PC-3 (cell line): Measurements from ENCODE around the gene POLR3E. TPM values are rescaled to one million over a fixed set of nuclear protein-coding genes. Genes with fewer than 3 reads are reported as not detected.

Experiments used
- ATAC-seq: fragments of 200-7000 bp; cut with Tn5 transposase; 2 replicates; pipeline ENCODE4 v1.9.1; 2020; ENCODE audit warnings: mild to moderate bottlenecking, moderate library complexity
- BruUV-seq: library from RNA; stranded (reverse); fragments of 400-500 nt; replicated peaks from 2 replicates; lab custom pipeline; 2021; lab: Mats Ljungman, UMichigan
- CTCF ChIA-PET: fragments of 300-600 bp; sonication (Branson Sonifier 250); formaldehyde crosslinking; loops from one replicate; lab custom pipeline; 2022; ENCODE audit warnings: antibody characterized with exemption; lab: Charles Lee
- POLR2A ChIA-PET: fragments of 300-600 bp; sonication (Branson Sonifier 250); formaldehyde crosslinking; loops from one replicate; lab custom pipeline; 2022; ENCODE audit warnings: antibody characterized with exemption; ENCODE audit not compliant: unreplicated experiment; lab: Charles Lee
- DNase-seq: peaks from one replicate; pipeline ENCODE4 v3.0.0-alpha.2; 2015
- H2AFZ ChIP-seq: fragments of 300-600 bp; sonication (generic); 2 replicates; pipeline ENCODE4 v1.6.0; 2016; ENCODE audit warnings: antibody characterized with exemption, low read length
- H3F3A ChIP-seq: fragments of 300-600 bp; sonication (generic); one replicate; pipeline ENCODE4 v1.6.0; 2017; ENCODE audit warnings: antibody characterized with exemption, low read length, control low read depth, mild to moderate bottlenecking; ENCODE audit not compliant: unreplicated experiment
- H3K27ac ChIP-seq: fragments of 300-600 bp; sonication (generic); 2 replicates; pipeline ENCODE4 v1.5.1; 2016; ENCODE audit warnings: mild to moderate bottlenecking, low read length
- H3K27me3 ChIP-seq: fragments of 300-600 bp; sonication (generic); 2 replicates; pipeline ENCODE4 v1.6.1; 2016; ENCODE audit warnings: low read length, mixed read lengths
- H3K36me3 ChIP-seq: fragments of 300-600 bp; sonication (generic); 2 replicates; pipeline ENCODE4 v1.6.1; 2016; ENCODE audit warnings: low read depth, mixed run types, low read length, mixed read lengths
- H3K4me1 ChIP-seq: fragments of 300-600 bp; sonication (generic); 2 replicates; pipeline ENCODE4 v1.5.1; 2016; ENCODE audit warnings: low read length; ENCODE audit not compliant: insufficient read depth
- H3K4me2 ChIP-seq: fragments of 300-600 bp; sonication (generic); 2 replicates; pipeline ENCODE4 v1.6.0; 2016; ENCODE audit warnings: low read length
- H3K4me3 ChIP-seq: fragments of 300-600 bp; sonication (generic); 2 replicates; pipeline ENCODE4 v1.5.1; 2016; ENCODE audit warnings: mild to moderate bottlenecking, low read length, mixed read lengths
- H3K79me2 ChIP-seq: fragments of 300-600 bp; sonication (generic); 2 replicates; pipeline ENCODE4 v1.6.1; 2017; ENCODE audit warnings: low read length, mixed read lengths
- H3K9ac ChIP-seq: fragments of 300-600 bp; sonication (generic); 2 replicates; pipeline ENCODE4 v1.6.0; 2016; ENCODE audit warnings: mild to moderate bottlenecking, low read length
- H3K9me2 ChIP-seq: fragments of 300-600 bp; sonication (generic); replicated peaks from 2 replicates; pipeline ENCODE4 v1.6.1; 2016; ENCODE audit warnings: mixed run types, low read length, mixed read lengths
- H3K9me3 ChIP-seq: fragments of 300-600 bp; sonication (generic); 2 replicates; pipeline ENCODE4 v1.6.1; 2016; ENCODE audit warnings: low read length, mixed read lengths
- H4K20me1 ChIP-seq: fragments of 300-600 bp; sonication (generic); 2 replicates; pipeline ENCODE4 v1.6.1; 2016; ENCODE audit warnings: low read length, mixed read lengths
- CTCF ChIP-seq: fragments of 300-600 bp; sonication (generic); conservative IDR thresholded peaks from 2 replicates; pipeline ENCODE4 v1.5.1; 2017; ENCODE audit warnings: antibody characterized with exemption, low read depth, mild to moderate bottlenecking, low read length
- EZH2 ChIP-seq: fragments of 300-600 bp; sonication (generic); IDR thresholded peaks from one replicate; pipeline ENCODE4 v1.6.1; 2017; ENCODE audit warnings: antibody characterized with exemption, mild to moderate bottlenecking, low read length; ENCODE audit not compliant: unreplicated experiment
- EZH2phosphoT487 ChIP-seq: fragments of 300-600 bp; sonication (generic); IDR thresholded peaks from 2 replicates; pipeline ENCODE4 v1.6.1; 2018; ENCODE audit warnings: mild to moderate bottlenecking, antibody characterized with exemption, low read length, borderline replicate concordance
- intact Hi-C: fragments of 100-400 bp; cut with micrococcal nuclease; formaldehyde crosslinking; loops from 2 replicates; pipeline ENCODE4 v1.9.0; 2023
- total RNA-seq: library from RNA; depleted of rRNA; stranded (reverse); fragments of >200 nt; gene quantifications from 2 replicates; pipeline ENCODE4 v1.2.3, GENCODE V29; 2014; rRNA removed

Gene POLR3E
- total RNA-seq, 1 experiment from 2014 or later = 48.8 TPM

- no peaks in the 10 kb centered on the region for H3K79me2 ChIP-seq
- no peak overlapping the region for H3K4me2 ChIP-seq
- no peaks in the 10 kb centered on the region for H3K36me3 ChIP-seq
- DNase-seq (no peak), ATAC-seq (no peak)
- no peak overlapping the region for H3K4me3 ChIP-seq
- no peak overlapping the region for H3K27ac ChIP-seq
- BruUV-seq = no TSS peak
- no peak for TF ChIP-seq CTCF
- TF ChIP-seq EZH2phosphoT487 = no peak
- TF ChIP-seq EZH2 = no peak
- no peaks in the 10 kb centered on the region for H3F3A ChIP-seq
- H4K20me1 ChIP-seq = no peaks in the 10 kb centered on the region
- H2AFZ ChIP-seq = no peak overlapping the region
- no peaks in the 10 kb centered on the region for H3K9me3 ChIP-seq
- ChIA-PET POLR2A (no interaction called here), CTCF (no interaction called here)
- peaks cover 14% of the 10 kb centered on the region for H3K4me1 ChIP-seq
- no peaks in the 10 kb centered on the region for H3K9me2 ChIP-seq
- no peaks in the 10 kb centered on the region for H3K27me3 ChIP-seq
- intact Hi-C loops = no loop called here
- H3K9ac ChIP-seq = no peak overlapping the region
Observed at GRCh38 chr16:22383827-22384226, 86.6 kb downstream of the POLR3E start.

Other genes starting within 250 kb of the POLR3E start
- not detected in 2 replicates for gene VWA3A, start 204.9 kb upstream of the POLR3E start, total RNA-seq
- not detected in 2 replicates for gene SDR42E2, start 134.9 kb upstream of the POLR3E start, total RNA-seq
- 9.1 and 15.0 TPM in 2 replicates for gene EEF2K, start 91.1 kb upstream of the POLR3E start, total RNA-seq
- gene CDR2, start 77.2 kb downstream of the POLR3E start, total RNA-seq = 14.1 and 14.7 TPM in 2 replicates
- 46.6 and 49.9 TPM in 2 replicates for gene NPIPB5, start 213.5 kb downstream of the POLR3E start, total RNA-seq